GM12878 (cell line): ENCODE results near the gene PLEKHH1. TPM values are rescaled to one million over a fixed set of nuclear protein-coding genes. Genes with fewer than 3 reads are reported as not detected.

Source experiments
- ATAC-seq: fragments of 200-7000 bp; cut with Tn5 transposase; 3 replicates; pipeline ENCODE4 v1.9.1; 2020; ENCODE audit warnings: mild to moderate bottlenecking, moderate library complexity
- BruUV-seq: library from RNA; stranded (reverse); fragments of 400-500 nt; replicated peaks from 2 replicates; lab custom pipeline; 2021; lab: Mats Ljungman, UMichigan
- CTCF ChIA-PET: fragments of 300-600 bp; sonication (Branson Sonifier 250); formaldehyde crosslinking; extraction: SDS; loops from one replicate; lab custom pipeline; 2021; ENCODE audit warnings: inconsistent platforms; lab: Yijun Ruan, JAX
- POLR2A ChIA-PET: fragments of 350-600 bp; formaldehyde crosslinking; extraction: SDS; loops from one replicate; lab custom pipeline; 2021; ENCODE audit warnings: inconsistent platforms; lab: Charles Lee
- RAD21 ChIA-PET: fragments of 300-600 bp; sonication (Branson Sonifier 250); formaldehyde crosslinking; loops from one replicate; lab custom pipeline; 2023; ENCODE audit warnings: antibody characterized with exemption; ENCODE audit not compliant: unreplicated experiment; lab: Charles Lee
- SMC1A ChIA-PET: fragments of 300-600 bp; sonication (Branson Sonifier 250); formaldehyde crosslinking; loops from one replicate; lab custom pipeline; 2023; ENCODE audit not compliant: unreplicated experiment, uncharacterized antibody; lab: Charles Lee
- DNase-seq: peaks from one replicate; pipeline ENCODE4 v3.0.0-alpha.2; 2011; ENCODE audit warnings: low read depth, low spot score
- FAIRE-seq: peaks from 3 replicates; lab custom pipeline; 2011; peaks lifted over from hg19 to GRCh38; lab: Jason Lieb, UNC
- H2AFZ ChIP-seq: 2 replicates; pipeline ENCODE4 v1.6.0; 2011; ENCODE audit warnings: low read depth, low read length, control low read depth; ENCODE audit not compliant: control insufficient read depth
- H3K27ac ChIP-seq: 2 replicates; pipeline ENCODE4 v1.5.1; 2011; ENCODE audit warnings: control low read depth; ENCODE audit not compliant: control insufficient read depth, insufficient read depth
- H3K27me3 ChIP-seq, 2 experiments: replicated peaks in 1 of 2; 2 replicates each; pipeline versions ENCODE4 v1.6.0 to v1.6.1; 2011; ENCODE audit warnings: low read length in 1 of 2; ENCODE audit not compliant: control insufficient read depth in 2 of 2, insufficient read depth in 2 of 2
- H3K36me3 ChIP-seq, 2 experiments: 2 replicates each; pipeline ENCODE4 v1.5.1; 2011; ENCODE audit warnings: low read length in 1 of 2; ENCODE audit not compliant: control insufficient read depth in 2 of 2, insufficient read depth in 2 of 2
- H3K4me1 ChIP-seq: 2 replicates; pipeline ENCODE4 v1.6.1; 2011; ENCODE audit warnings: mild to moderate bottlenecking, low read length, moderate library complexity, mixed read lengths; ENCODE audit not compliant: control insufficient read depth, insufficient read depth
- H3K4me2 ChIP-seq: 2 replicates; pipeline ENCODE4 v1.6.0; 2011; ENCODE audit warnings: control low read depth; ENCODE audit not compliant: control insufficient read depth, insufficient read depth
- H3K4me3 ChIP-seq: fragments of 200-600 bp; sonication (generic); 2 replicates; pipeline ENCODE4 v1.5.1; 2016
- H3K79me2 ChIP-seq: 2 replicates; pipeline ENCODE4 v1.6.0; 2011; ENCODE audit warnings: low read length; ENCODE audit not compliant: control insufficient read depth, insufficient read depth
- H3K9ac ChIP-seq: 2 replicates; pipeline ENCODE4 v1.8.0; 2011; ENCODE audit warnings: low read length, control low read depth, mixed read lengths; ENCODE audit not compliant: control insufficient read depth, insufficient read depth
- H3K9me3 ChIP-seq: replicated peaks from 3 replicates; pipeline ENCODE4 v1.5.1; 2011; ENCODE audit warnings: mild to moderate bottlenecking, low read length; ENCODE audit not compliant: control insufficient read depth, insufficient read depth
- H4K20me1 ChIP-seq: 2 replicates; pipeline ENCODE4 v1.6.0; 2011; ENCODE audit not compliant: control insufficient read depth, insufficient read depth
- ATF7 ChIP-seq: fragments of 450-650 bp; IDR thresholded peaks from 2 replicates; pipeline ENCODE4 v1.6.1; 2016; ENCODE audit warnings: low read depth, mild to moderate bottlenecking
- BCL3 ChIP-seq: IDR thresholded peaks from 2 replicates; pipeline ENCODE4 v1.6.1; 2011; ENCODE audit warnings: borderline replicate concordance, low read depth, mild to moderate bottlenecking, moderate library complexity, low read length; ENCODE audit not compliant: insufficient read depth, poor library complexity, severe bottlenecking
- CBX3 ChIP-seq: fragments of 200-600 bp; sonication (generic); IDR thresholded peaks from 2 replicates; pipeline ENCODE4 v1.6.1; 2016; ENCODE audit warnings: low read depth, borderline replicate concordance
- CHD1 ChIP-seq: IDR thresholded peaks from 2 replicates; pipeline ENCODE4 v1.6.1; 2012; ENCODE audit warnings: low read depth, low read length, improper control_type of control experiment
- ESRRA ChIP-seq: IDR thresholded peaks from 2 replicates; pipeline ENCODE4 v1.6.1; 2012; ENCODE audit warnings: mild to moderate bottlenecking, low read length, improper control_type of control experiment
- IKZF1 ChIP-seq: fragments of 450-650 bp; conservative IDR thresholded peaks from 2 replicates; pipeline ENCODE4 v1.6.1; 2017; ENCODE audit warnings: antibody characterized with exemption, mild to moderate bottlenecking
- MXI1 ChIP-seq: fragments of 150-350 bp; IDR thresholded peaks from 2 replicates; pipeline ENCODE4 v1.6.1; 2011; ENCODE audit warnings: low read depth, mild to moderate bottlenecking, inconsistent platforms, low read length, improper control_type of control experiment
- NFYA ChIP-seq: IDR thresholded peaks from 2 replicates; pipeline ENCODE4 v1.6.1; 2011; ENCODE audit warnings: low read depth, mild to moderate bottlenecking, low read length, improper control_type of control experiment, borderline replicate concordance
- RFX5 ChIP-seq: IDR thresholded peaks from 2 replicates; pipeline ENCODE4 v1.6.1; 2011; ENCODE audit warnings: low read depth, low read length, improper control_type of control experiment
- STAT1 ChIP-seq: fragments of 450-650 bp; conservative IDR thresholded peaks from 2 replicates; pipeline ENCODE4 v1.6.1; 2014; ENCODE audit warnings: antibody characterized with exemption, mild to moderate bottlenecking
- WGBS: methylation state at CpG from one replicate; pipeline ENCODE4 v1.1.6; 2016; ENCODE audit warnings: low lambda C conversion rate; ENCODE audit not compliant: insufficient replicate concordance, insufficient coverage; ENCODE audit errors: missing lambda C conversion rate; 5-methylcytosine and 5-hydroxymethylcytosine counted together
- in situ Hi-C: fragments of 300-500 bp; cut with MboI; formaldehyde crosslinking; loops from 9 replicates; pipeline ENCODE4 v1.14.3; 2018; ENCODE audit warnings: mixed read lengths
- intact Hi-C: fragments of 100-400 bp; cut with micrococcal nuclease; formaldehyde crosslinking; loops from one replicate; pipeline ENCODE4 v1.14.2; 2022; ENCODE audit not compliant: unreplicated experiment
- polyA plus RNA-seq, 11 experiments: library from polyadenylated mRNA; depleted of rRNA in 4 of 11; unstranded in 6 of 11; stranded (reverse) in 5 of 11; fragments of >200 nt; fragmentation: Nextera tagmentation in 4 of 11; fragmentation: Illumina TruSeq in 1 of 11; extraction: Ambion mirVana in 4 of 11; extraction: Trizol in 1 of 11; gene quantifications; 1 replicate in 1 of 11; 2 replicates in 10 of 11; pipeline versions ENCODE4 v1.2.1 to v1.2.3, GENCODE V29; 2011 to 2016; ENCODE audit warnings: inconsistent platforms in 2 of 11, missing spikeins in 2 of 11, low read depth in 1 of 11
- total RNA-seq, 4 experiments: library from RNA; depleted of rRNA in 3 of 4; stranded (reverse); fragments of >200 nt in 3 of 4; fragmentation: Illumina TruSeq in 1 of 4; extraction: Trizol in 1 of 4; gene quantifications; 2 replicates each; pipeline versions ENCODE4 v1.2.1 to v1.2.3, GENCODE V29; 2013 to 2021
- TF ChIP-seq, protein P1 (sequence below): fragments of 450-650 bp; IDR thresholded peaks from 2 replicates; pipeline ENCODE4 v1.6.1; 2018; ENCODE audit warnings: mild to moderate bottlenecking, low read depth, moderate library complexity; ENCODE audit not compliant: partially characterized antibody

The PLEKHH1 gene
- total and polyA plus RNA-seq, 10 of the 15 experiments (the other 5 are each of a cell fraction or from before 2014, with no cell fraction given) = 0.11 to 0.95 (median 0.41) TPM

DNA sequence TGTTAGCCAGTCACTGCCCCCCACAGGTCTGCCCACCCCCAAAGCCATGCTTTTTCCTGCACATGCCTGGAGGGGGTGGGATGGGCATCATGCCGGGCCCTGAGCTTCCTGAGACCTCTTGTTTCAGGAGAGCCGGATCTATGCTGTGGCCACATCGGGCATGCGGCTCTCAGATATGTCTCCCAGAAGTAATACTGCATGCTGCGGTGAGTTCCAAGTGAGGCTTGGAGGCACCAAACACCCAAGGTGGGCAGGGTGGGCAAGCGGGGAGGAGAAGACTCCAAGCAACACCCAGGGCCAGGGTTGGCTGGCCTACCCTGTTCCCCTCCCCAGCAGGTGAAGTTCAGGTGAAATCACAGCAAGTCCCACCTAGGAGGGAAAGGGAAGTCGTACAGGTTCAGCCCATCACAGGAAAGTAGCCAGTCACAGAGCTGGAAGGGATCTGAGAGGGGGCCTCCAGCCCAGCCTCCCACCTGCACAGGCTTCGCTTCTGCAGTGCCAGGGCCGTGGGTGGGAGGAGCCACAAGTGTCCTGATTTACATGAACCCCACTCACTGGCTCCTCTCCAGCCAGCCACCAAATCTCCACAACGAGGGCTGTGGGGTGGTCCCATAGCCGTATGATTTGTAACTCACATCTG is 36.0 kb downstream of the PLEKHH1 start:
- Histone ChIP-seq H3K4me1 (no peaks in the 10 kb centered on the region), H3K9me3 (no peaks in the 10 kb centered on the region), H4K20me1 (no peaks in the 10 kb centered on the region), H3K79me2 (no peaks in the 10 kb centered on the region), H3K9ac (no peak overlapping the region), H3K4me3 (no peak overlapping the region), H3K27ac (no peak overlapping the region), H3K27me3 (no peaks in the 10 kb centered on the region), H3K36me3 (no peaks in the 10 kb centered on the region), H2AFZ (no peak overlapping the region), H3K4me2 (no peak overlapping the region)
- CTCF ChIA-PET = interaction anchor here (4.9 to 27.6 kb wide), 3 partner anchors 15 to 145 kb away, joined by 61 to 583 read pairs (median 106); no protein-coding TSS in a partner anchor
- DNase-seq (no peak), FAIRE-seq (no peak), ATAC-seq (no peak)
- RAD21 ChIA-PET = interaction anchor here (3.4 to 5.8 kb wide), 2 partner anchors 141 to 148 kb away, joined by 29 to 176 read pairs; no protein-coding TSS in a partner anchor
- no TSS peak for BruUV-seq
- in situ Hi-C loops = loop anchor here (5.0 kb wide), 1 partner anchor 142 kb away; no protein-coding TSS in a partner anchor
- 52% methylated on average over 11 of the region's 11 CpGs for WGBS
- POLR2A ChIA-PET = no interaction called here
- no peak for TF ChIP-seq BCL3
- TF ChIP-seq ESRRA = no peak
- no peak for TF ChIP-seq MXI1
- no peak for TF ChIP-seq RFX5
- no peak for TF ChIP-seq ATF7
- TF ChIP-seq IKZF1 = no peak
- TF ChIP-seq CBX3 = no peak
- TF ChIP-seq, protein P1, sequence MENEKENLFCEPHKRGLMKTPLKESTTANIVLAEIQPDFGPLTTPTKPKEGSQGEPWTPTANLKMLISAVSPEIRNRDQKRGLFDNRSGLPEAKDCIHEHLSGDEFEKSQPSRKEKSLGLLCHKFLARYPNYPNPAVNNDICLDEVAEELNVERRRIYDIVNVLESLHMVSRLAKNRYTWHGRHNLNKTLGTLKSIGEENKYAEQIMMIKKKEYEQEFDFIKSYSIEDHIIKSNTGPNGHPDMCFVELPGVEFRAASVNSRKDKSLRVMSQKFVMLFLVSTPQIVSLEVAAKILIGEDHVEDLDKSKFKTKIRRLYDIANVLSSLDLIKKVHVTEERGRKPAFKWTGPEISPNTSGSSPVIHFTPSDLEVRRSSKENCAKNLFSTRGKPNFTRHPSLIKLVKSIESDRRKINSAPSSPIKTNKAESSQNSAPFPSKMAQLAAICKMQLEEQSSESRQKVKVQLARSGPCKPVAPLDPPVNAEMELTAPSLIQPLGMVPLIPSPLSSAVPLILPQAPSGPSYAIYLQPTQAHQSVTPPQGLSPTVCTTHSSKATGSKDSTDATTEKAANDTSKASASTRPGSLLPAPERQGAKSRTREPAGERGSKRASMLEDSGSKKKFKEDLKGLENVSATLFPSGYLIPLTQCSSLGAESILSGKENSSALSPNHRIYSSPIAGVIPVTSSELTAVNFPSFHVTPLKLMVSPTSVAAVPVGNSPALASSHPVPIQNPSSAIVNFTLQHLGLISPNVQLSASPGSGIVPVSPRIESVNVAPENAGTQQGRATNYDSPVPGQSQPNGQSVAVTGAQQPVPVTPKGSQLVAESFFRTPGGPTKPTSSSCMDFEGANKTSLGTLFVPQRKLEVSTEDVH = no peak
- TF ChIP-seq NFYA = no peak
- TF ChIP-seq STAT1 = no peak
- no peak for TF ChIP-seq CHD1
- intact Hi-C loops = no loop called here
- SMC1A ChIA-PET = interaction anchor here (6.1 kb wide), 1 partner anchor 142 kb away, joined by 185 read pairs; no protein-coding TSS in a partner anchor
